Fibroblast of villous mesenchyme (primary cell): ENCODE measurements around the gene TIMMDC1. TPM values are rescaled to one million over a fixed set of nuclear protein-coding genes. Genes with fewer than 3 reads are reported as not detected.

Source experiments
- DNase-seq: peaks from one replicate; pipeline ENCODE4 v3.0.0-alpha.2; 2010; ENCODE audit warnings: low read depth
- H3K4me3 ChIP-seq: 2 replicates; pipeline ENCODE4 v1.5.1; 2011; ENCODE audit warnings: low read depth, mild to moderate bottlenecking, low read length
- total RNA-seq: library from RNA; depleted of rRNA; stranded (reverse); fragments of >200 nt; gene quantifications from 2 replicates; pipeline ENCODE4 v1.2.3, GENCODE V29; 2012
- TF ChIP-seq, protein P1 (sequence below): IDR thresholded peaks from 2 replicates; pipeline ENCODE4 v1.5.1; 2012; ENCODE audit warnings: low read depth, mild to moderate bottlenecking, low read length; ENCODE audit not compliant: insufficient read depth

Gene TIMMDC1
- total RNA-seq, 1 donor: 58.7 TPM

DNA sequence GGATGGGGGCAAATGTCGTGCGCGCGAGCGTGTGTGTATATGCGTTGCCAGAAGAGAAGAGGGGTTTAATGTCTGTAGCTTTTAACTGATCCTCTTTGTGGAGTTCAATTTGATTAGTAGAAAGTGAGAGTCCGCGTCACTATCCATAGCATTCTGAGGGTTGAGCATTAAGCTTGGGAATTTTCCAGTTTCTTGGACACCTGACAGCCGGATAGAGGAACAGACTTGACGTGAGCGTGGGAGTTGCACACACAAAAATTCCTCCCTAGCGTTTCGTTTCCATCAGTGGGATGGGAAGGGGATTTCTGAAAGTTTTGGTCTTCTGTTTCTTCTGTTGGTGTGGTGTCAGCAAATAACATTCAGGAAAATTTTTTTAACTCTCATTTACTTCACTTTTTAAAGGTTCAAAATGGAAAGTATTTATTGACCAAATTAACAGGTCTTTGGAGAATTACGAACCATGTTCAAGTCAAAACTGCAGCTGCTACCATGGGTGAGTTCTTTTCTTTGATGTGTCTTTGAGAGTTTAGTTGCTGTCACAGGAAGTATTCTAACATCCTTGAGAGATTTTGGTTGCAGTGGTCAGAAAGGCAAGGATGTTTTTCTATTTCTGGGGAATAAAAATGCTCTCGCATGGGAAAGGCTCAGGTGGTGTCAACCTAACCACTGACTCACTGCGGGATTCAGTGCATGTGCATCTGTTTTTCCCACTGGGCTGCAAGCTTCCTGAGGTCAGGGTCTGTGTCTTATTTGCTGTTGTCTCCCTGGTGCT, 28.7 kb upstream of the TIMMDC1 start:
- TF ChIP-seq, protein P1, sequence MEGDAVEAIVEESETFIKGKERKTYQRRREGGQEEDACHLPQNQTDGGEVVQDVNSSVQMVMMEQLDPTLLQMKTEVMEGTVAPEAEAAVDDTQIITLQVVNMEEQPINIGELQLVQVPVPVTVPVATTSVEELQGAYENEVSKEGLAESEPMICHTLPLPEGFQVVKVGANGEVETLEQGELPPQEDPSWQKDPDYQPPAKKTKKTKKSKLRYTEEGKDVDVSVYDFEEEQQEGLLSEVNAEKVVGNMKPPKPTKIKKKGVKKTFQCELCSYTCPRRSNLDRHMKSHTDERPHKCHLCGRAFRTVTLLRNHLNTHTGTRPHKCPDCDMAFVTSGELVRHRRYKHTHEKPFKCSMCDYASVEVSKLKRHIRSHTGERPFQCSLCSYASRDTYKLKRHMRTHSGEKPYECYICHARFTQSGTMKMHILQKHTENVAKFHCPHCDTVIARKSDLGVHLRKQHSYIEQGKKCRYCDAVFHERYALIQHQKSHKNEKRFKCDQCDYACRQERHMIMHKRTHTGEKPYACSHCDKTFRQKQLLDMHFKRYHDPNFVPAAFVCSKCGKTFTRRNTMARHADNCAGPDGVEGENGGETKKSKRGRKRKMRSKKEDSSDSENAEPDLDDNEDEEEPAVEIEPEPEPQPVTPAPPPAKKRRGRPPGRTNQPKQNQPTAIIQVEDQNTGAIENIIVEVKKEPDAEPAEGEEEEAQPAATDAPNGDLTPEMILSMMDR: no peak
- peak; percentile 62 for DNase-seq
- peak overlapping the region; percentile 93 for H3K4me3 ChIP-seq

DNA sequence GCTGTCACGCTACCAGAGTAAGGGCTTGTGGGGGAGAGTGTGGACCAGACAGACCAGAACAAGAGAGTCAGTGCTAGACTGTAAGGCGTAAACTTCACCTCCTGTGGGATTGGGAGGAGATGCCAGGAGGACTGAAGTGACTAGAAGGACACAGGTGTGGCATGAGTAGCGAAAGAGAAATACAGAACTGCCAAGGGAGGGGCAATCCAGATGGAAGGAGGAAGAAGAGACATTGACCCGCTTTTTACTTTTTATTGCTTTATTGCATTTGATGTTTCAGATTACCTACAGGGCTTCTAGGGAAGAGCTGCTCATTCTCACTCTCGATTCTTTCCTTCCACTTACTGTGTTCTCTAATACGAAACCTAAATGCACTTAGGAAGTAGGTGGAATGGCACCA, 27.5 kb upstream of the TIMMDC1 start:
- TF ChIP-seq, protein P1: no peak
- DNase-seq: no peak
- no peak overlapping the region for H3K4me3 ChIP-seq

DNA sequence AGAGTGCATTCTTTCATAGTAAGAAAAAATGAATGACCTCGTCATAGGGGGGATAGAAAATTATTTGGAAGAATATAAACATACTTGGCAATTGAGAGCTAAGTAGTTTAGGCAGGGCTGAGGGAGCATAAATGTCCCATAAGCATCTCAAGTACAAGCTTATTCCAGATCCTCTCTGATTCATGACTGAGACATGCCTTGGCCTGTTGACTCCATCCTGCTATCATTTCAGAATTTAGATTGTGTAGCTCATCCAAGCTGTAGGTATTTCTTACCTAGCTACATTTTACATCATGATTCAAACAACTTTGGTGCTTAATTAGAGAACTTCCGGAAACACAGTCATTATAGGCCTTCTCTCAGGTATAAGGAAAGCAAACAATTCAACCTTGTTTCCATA, 17.3 kb upstream of the TIMMDC1 start:
- TF ChIP-seq, protein P1: no peak
- no peak overlapping the region for H3K4me3 ChIP-seq

DNA sequence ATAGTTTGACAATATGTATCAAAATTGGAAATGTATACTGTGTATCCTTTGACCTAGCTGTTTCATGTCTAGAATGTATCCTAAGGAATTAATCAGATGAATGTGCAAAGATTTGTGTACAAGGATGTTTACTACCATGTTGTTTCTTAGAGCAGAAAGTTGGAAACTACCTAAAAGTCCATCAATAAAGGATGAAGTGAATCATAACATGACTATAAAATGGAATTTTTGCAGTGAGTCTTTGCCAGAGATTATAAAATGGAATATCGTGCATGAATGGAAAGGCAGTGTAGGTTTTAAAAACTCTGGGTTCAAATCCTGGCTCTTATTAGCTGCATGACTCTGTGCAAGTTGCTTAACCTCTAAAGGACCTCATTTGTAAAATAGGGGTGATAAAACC, 15.2 kb upstream of the TIMMDC1 start:
- H3K4me3 ChIP-seq: no peak overlapping the region
- TF ChIP-seq, protein P1: no peak
- DNase-seq: no peak

More for the DNA sequence above, 17.3 kb upstream of the TIMMDC1 start:
- no peak for DNase-seq

DNA sequence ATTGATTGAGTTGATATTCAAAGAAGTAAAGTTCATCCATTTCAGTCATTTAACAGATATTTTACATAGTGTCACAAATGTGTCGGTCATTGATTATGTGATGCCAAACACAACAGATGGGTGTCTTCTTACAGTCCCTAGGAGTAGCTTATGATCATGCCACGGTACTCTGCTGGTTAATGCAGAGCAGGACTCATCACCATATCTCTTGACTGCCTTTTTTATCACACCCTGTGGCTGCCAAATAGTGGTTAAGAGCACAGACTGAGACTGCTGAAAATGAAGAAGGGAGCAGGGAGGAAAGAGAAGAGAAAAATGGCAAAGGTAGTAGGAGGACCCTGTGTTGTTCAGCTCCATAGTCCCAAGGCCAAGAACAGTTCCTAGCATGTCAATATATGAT, 12.8 kb upstream of the TIMMDC1 start:
- H3K4me3 ChIP-seq: no peak overlapping the region
- DNase-seq: no peak
- TF ChIP-seq, protein P1: no peak

DNA sequence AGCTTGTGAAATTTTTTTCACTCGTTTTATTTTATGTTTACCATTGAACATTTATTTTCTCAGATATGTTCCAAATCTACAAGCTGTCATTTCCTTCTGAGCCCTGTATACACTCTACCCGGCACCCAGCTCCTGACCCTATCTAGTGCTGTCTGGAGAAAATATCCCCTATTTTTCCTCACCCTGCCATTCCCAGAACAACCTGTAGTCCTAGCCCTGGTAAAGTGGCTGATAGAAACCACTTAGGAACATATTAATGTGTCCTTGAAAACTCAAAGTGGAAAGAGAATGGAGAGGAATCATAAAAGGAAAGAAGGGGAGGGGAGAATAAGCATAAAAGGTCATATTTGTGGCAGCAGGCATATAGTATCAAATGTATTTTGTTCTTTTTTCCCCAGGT, 8.2 kb upstream of the TIMMDC1 start:
- TF ChIP-seq, protein P1: no peak

DNA sequence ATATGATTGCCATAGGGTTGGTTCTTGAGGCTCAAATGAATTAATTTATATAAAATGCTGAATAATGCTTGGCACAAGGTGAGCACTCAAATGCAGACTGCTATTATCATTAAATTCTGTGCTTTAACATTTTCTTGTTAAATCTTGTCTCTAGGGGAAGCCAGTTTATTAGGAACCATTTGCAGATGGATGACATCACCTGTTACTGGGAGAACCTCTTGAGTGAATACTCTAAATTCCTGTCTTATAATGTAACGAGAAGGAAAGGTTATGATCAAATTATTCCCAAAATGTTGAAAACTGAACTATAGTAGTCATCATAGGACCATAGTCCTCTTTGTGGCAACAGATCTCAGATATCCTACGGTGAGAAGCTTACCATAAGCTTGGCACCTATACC, 6.2 kb upstream of the TIMMDC1 start:
- TF ChIP-seq, protein P1: no peak
- H3K4me3 ChIP-seq: no peak overlapping the region
- DNase-seq: no peak

More for the DNA sequence above, 8.2 kb upstream of the TIMMDC1 start:
- no peak for DNase-seq
- H3K4me3 ChIP-seq: no peak overlapping the region
